ENCODE results near the gene KIF5C. TPM values are rescaled to one million over a fixed set of nuclear protein-coding genes. Genes with fewer than 3 reads are reported as not detected.

KIF5C gene
- total and polyA plus RNA-seq, 2 of the 13 experiments (the other 11 are each of a cell fraction or from before 2014, with no cell fraction given): 0.15 to 0.20 TPM

DNA sequence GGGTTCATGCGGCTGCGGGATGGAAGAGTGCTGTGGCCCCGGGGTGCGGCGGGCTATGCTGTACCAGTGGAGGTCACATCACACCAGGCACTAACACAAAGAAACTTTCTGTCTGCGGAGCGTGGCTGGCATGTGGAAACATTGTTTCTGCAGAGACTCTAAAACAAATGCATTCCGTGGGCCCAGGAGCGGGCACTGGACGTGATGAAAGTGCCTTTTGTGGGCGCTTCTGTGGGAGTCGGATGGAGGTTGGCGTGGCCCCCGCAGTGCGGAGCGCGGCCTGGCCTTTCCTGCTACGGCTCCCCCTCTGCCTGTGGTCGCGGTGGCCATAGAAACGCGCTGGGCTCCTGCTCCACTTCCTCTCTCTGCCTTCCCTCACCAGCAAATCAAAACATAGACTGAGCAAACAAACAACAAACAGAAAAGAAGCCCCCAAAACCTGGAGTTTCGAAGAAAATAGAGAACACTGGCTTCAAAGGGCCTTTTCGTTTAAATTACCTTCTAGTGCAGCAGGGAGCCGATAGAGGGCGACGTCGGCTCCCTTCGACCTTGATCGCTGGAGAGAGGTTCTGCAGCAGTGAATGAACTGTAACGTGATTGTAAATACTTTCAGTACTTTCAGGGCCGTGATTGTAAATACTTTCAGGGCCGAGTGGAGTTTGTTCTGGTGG, 51.4 kb downstream of the KIF5C start (continued):
- TF ChIP-seq, protein P1, sequence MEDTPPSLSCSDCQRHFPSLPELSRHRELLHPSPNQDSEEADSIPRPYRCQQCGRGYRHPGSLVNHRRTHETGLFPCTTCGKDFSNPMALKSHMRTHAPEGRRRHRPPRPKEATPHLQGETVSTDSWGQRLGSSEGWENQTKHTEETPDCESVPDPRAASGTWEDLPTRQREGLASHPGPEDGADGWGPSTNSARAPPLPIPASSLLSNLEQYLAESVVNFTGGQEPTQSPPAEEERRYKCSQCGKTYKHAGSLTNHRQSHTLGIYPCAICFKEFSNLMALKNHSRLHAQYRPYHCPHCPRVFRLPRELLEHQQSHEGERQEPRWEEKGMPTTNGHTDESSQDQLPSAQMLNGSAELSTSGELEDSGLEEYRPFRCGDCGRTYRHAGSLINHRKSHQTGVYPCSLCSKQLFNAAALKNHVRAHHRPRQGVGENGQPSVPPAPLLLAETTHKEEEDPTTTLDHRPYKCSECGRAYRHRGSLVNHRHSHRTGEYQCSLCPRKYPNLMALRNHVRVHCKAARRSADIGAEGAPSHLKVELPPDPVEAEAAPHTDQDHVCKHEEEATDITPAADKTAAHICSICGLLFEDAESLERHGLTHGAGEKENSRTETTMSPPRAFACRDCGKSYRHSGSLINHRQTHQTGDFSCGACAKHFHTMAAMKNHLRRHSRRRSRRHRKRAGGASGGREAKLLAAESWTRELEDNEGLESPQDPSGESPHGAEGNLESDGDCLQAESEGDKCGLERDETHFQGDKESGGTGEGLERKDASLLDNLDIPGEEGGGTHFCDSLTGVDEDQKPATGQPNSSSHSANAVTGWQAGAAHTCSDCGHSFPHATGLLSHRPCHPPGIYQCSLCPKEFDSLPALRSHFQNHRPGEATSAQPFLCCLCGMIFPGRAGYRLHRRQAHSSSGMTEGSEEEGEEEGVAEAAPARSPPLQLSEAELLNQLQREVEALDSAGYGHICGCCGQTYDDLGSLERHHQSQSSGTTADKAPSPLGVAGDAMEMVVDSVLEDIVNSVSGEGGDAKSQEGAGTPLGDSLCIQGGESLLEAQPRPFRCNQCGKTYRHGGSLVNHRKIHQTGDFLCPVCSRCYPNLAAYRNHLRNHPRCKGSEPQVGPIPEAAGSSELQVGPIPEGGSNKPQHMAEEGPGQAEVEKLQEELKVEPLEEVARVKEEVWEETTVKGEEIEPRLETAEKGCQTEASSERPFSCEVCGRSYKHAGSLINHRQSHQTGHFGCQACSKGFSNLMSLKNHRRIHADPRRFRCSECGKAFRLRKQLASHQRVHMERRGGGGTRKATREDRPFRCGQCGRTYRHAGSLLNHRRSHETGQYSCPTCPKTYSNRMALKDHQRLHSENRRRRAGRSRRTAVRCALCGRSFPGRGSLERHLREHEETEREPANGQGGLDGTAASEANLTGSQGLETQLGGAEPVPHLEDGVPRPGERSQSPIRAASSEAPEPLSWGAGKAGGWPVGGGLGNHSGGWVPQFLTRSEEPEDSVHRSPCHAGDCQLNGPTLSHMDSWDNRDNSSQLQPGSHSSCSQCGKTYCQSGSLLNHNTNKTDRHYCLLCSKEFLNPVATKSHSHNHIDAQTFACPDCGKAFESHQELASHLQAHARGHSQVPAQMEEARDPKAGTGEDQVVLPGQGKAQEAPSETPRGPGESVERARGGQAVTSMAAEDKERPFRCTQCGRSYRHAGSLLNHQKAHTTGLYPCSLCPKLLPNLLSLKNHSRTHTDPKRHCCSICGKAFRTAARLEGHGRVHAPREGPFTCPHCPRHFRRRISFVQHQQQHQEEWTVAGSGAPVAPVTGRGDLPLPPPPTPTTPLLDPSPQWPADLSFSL (CRISPR knock-in tag; IDR thresholded peaks at IDR 0.05): no peak
- no peak for TF ChIP-seq RARG (CRISPR knock-in tag; IDR thresholded peaks at IDR 0.05; ENCODE audit: low read depth)
- no peak for TF ChIP-seq CCAR2 (optimal IDR thresholded peaks at IDR 0.05; ENCODE audit: low read depth, low read length)
- TF ChIP-seq ZNF263 (CRISPR knock-in tag; IDR thresholded peaks at IDR 0.05): no peak

DNA sequence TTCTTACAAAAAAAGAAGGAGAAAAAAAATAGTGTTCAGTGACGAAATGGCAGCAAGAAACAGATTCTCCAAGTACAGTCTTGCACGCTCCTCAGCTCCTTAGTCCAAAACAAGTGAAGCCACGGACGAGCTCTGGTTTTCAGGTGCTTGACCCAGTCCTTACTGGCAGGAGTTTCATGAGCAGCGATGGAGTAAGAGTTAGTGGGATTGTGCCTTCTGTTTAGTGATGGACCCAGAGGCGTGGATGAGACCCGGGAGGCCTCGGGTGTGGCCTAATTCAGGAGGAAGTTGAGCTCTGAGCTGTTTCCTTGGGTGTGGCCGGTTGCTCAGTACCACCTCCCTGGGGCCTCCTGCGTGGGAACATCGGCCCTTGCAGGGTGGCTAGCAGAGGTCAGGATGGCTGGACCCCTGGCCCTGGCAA, 52.0 kb downstream of the KIF5C start:
- H3K79me2 ChIP-seq (ENCODE audit: insufficient read depth, low read length): no peaks in the 10 kb centered on the region
- H3K4me3 ChIP-seq (replicated peaks in 1 of 3; ENCODE audit: insufficient read depth in 1 of 3, low read depth in 2 of 3, low read length in 3 of 3): no peak overlapping the region
- DNase-seq (ENCODE audit: low spot score) (no peak), FAIRE-seq (no peak), ATAC-seq (peak; percentile 47)
- H3K4me2 ChIP-seq (ENCODE audit: low read depth, low read length): peak overlapping the region; percentile 33
- BruUV-seq (replicated peaks): no TSS peak
- in situ Hi-C loops (cut with HindIII; ENCODE audit: extremely low pct_ligation_motif_present, low pct_unique_long_range_greater_than_20kb) (no loop called here), intact Hi-C loops (cut with micrococcal nuclease; ENCODE audit: unreplicated experiment) (loop anchor here (1.0 kb wide), 2 partner anchors 63 to 634 kb away; no protein-coding TSS in a partner anchor)
- no peaks in the 10 kb centered on the region for H4K20me1 ChIP-seq (ENCODE audit: insufficient read depth, low read length)
- no peaks in the 10 kb centered on the region for H3K9me3 ChIP-seq (ENCODE audit: low read length)
- 69% methylated on average over 9 of the region's 11 CpGs for WGBS (ENCODE audit: low lambda C conversion rate)
- H3K9ac ChIP-seq (ENCODE audit: insufficient read depth, low read depth, low read length): no peak overlapping the region
- H3K27me3 ChIP-seq (ENCODE audit: control insufficient read depth in 1 of 2, insufficient read depth in 2 of 2, low read length in 2 of 2): no peaks in the 10 kb centered on the region; a peak in 1 of 5 replicates
- ChIA-PET CTCF (ENCODE audit: low intra/inter-chr PET ratio, low total read pairs) (interaction anchor here (1.2 kb wide), 1 partner anchor 63 kb away, joined by 3 read pairs; no protein-coding TSS in a partner anchor), POLR2A (no interaction called here)
- H3K4me1 ChIP-seq (ENCODE audit: insufficient read depth, low read length): no peaks in the 10 kb centered on the region
- no peaks in the 10 kb centered on the region for H3K36me3 ChIP-seq (replicated peaks in 1 of 2; ENCODE audit: control insufficient read depth in 1 of 2, insufficient read depth in 2 of 2, low read length in 2 of 2)
- H3K27ac ChIP-seq (ENCODE audit: extremely low read length, insufficient read depth, low read length): no peak overlapping the region
- no peak overlapping the region for H2AFZ ChIP-seq (ENCODE audit: low read length)
- no peak for TF ChIP-seq ZNF660 (CRISPR knock-in tag; IDR thresholded peaks at IDR 0.05; ENCODE audit: borderline replicate concordance, low read depth)
- TF ChIP-seq, protein P2, sequence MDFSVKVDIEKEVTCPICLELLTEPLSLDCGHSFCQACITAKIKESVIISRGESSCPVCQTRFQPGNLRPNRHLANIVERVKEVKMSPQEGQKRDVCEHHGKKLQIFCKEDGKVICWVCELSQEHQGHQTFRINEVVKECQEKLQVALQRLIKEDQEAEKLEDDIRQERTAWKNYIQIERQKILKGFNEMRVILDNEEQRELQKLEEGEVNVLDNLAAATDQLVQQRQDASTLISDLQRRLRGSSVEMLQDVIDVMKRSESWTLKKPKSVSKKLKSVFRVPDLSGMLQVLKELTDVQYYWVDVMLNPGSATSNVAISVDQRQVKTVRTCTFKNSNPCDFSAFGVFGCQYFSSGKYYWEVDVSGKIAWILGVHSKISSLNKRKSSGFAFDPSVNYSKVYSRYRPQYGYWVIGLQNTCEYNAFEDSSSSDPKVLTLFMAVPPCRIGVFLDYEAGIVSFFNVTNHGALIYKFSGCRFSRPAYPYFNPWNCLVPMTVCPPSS (IDR thresholded peaks at IDR 0.05): no peak
- TF ChIP-seq ZNF556 (CRISPR knock-in tag; IDR thresholded peaks at IDR 0.05; ENCODE audit: borderline replicate concordance): no peak
- TF ChIP-seq ZBTB42 (CRISPR knock-in tag; IDR thresholded peaks at IDR 0.05): no peak
- TF ChIP-seq RARA (CRISPR knock-in tag; IDR thresholded peaks at IDR 0.05): no peak
